Peyer's patch (tissue), 4 donors: Measurements from ENCODE around the gene GADD45GIP1.

Source experiments
- POLR2A ChIP-seq, 2 donors: fragments of 450-650 bp; IDR thresholded peaks; one replicate each; pipeline ENCODE4 v1.5.1; 2017; ENCODE audit warnings: antibody characterized with exemption in 2 of 2, mild to moderate bottlenecking in 2 of 2, moderate library complexity in 2 of 2
- TF ChIP-seq, protein P1 (sequence below), 6 experiments: fragments of 450-650 bp in 4 of 6; fragments of 200-600 bp in 2 of 6; sonication (generic) in 1 of 6; IDR thresholded peaks; one replicate each; pipeline ENCODE4 v1.5.1; 2017 to 2019; ENCODE audit warnings: antibody characterized with exemption in 6 of 6, mild to moderate bottlenecking in 3 of 6, moderate library complexity in 1 of 6

DNA sequence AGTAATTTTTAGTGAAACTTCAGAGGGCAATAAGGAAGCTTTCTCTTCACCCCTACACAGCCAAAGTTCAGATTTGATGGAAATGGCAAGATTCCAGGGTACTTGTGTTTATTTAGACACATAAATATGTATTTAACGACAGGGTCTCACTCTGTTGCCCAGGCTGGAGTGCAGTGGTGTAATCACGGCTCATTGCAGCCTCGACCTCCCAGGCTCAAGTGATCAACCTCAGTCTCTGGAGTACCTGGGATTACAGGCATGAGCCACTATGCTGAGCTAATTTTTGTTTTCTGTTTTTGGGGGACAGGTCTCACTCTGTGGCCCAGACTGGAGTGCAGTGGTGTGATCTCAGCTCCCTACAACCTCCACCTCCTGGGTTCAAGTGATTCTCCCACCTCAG lies 36.0 kb downstream of the GADD45GIP1 start:
- TF ChIP-seq, protein P1, sequence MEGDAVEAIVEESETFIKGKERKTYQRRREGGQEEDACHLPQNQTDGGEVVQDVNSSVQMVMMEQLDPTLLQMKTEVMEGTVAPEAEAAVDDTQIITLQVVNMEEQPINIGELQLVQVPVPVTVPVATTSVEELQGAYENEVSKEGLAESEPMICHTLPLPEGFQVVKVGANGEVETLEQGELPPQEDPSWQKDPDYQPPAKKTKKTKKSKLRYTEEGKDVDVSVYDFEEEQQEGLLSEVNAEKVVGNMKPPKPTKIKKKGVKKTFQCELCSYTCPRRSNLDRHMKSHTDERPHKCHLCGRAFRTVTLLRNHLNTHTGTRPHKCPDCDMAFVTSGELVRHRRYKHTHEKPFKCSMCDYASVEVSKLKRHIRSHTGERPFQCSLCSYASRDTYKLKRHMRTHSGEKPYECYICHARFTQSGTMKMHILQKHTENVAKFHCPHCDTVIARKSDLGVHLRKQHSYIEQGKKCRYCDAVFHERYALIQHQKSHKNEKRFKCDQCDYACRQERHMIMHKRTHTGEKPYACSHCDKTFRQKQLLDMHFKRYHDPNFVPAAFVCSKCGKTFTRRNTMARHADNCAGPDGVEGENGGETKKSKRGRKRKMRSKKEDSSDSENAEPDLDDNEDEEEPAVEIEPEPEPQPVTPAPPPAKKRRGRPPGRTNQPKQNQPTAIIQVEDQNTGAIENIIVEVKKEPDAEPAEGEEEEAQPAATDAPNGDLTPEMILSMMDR (IDR thresholded peaks at IDR 0.05) = no peak
- TF ChIP-seq POLR2A (IDR thresholded peaks at IDR 0.05) = no peak
